Panc1 (cell line): ENCODE measurements around the gene SGCE.

Experiments
- POLR2AphosphoS5 ChIP-seq: IDR thresholded peaks from 2 replicates; pipeline ENCODE4 v1.6.1; 2012; ENCODE audit warnings: mild to moderate bottlenecking, low read depth, low read length, moderate library complexity
- SIN3A ChIP-seq: IDR thresholded peaks from 2 replicates; pipeline ENCODE4 v1.6.1; 2012; ENCODE audit warnings: low read depth, mild to moderate bottlenecking, low read length, moderate library complexity, borderline replicate concordance; ENCODE audit not compliant: insufficient read depth
- TCF7L2 ChIP-seq: IDR thresholded peaks from 2 replicates; pipeline ENCODE4 v1.6.1; 2011; ENCODE audit warnings: mild to moderate bottlenecking, low read depth, low read length, inconsistent platforms
- TF ChIP-seq, protein P1 (sequence below): fragments of 450-650 bp; IDR thresholded peaks from 2 replicates; pipeline ENCODE4 v1.5.1; 2017; ENCODE audit warnings: mild to moderate bottlenecking
- TF ChIP-seq, protein P2 (sequence below), 2 experiments: IDR thresholded peaks; 2 replicates each; pipeline ENCODE4 v1.6.1; 2011 to 2012; ENCODE audit warnings: low read depth in 2 of 2, control low read depth in 1 of 2, low read length in 1 of 2, mild to moderate bottlenecking in 1 of 2, moderate library complexity in 1 of 2; ENCODE audit not compliant: insufficient read depth in 1 of 2

DNA sequence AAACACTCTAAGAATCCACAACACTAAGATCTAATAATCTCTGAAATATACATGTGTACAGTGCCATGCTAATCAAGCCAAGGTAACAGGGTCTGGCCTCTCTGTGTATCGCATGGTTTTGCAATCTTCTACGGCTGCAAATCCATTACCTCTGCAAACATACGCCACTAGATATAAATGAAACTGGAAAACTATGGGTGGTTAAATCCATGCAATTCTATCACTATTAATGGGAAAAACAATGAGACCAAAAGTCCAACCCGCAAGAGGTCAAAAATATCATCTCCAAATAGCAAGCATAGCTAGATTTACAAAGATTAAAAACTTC, 23.0 kb downstream of the SGCE start:
- TF ChIP-seq, protein P1, sequence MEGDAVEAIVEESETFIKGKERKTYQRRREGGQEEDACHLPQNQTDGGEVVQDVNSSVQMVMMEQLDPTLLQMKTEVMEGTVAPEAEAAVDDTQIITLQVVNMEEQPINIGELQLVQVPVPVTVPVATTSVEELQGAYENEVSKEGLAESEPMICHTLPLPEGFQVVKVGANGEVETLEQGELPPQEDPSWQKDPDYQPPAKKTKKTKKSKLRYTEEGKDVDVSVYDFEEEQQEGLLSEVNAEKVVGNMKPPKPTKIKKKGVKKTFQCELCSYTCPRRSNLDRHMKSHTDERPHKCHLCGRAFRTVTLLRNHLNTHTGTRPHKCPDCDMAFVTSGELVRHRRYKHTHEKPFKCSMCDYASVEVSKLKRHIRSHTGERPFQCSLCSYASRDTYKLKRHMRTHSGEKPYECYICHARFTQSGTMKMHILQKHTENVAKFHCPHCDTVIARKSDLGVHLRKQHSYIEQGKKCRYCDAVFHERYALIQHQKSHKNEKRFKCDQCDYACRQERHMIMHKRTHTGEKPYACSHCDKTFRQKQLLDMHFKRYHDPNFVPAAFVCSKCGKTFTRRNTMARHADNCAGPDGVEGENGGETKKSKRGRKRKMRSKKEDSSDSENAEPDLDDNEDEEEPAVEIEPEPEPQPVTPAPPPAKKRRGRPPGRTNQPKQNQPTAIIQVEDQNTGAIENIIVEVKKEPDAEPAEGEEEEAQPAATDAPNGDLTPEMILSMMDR, result no peak
- TF ChIP-seq POLR2AphosphoS5 (no peak), TCF7L2 (no peak), SIN3A (no peak)
- TF ChIP-seq, protein P2, sequence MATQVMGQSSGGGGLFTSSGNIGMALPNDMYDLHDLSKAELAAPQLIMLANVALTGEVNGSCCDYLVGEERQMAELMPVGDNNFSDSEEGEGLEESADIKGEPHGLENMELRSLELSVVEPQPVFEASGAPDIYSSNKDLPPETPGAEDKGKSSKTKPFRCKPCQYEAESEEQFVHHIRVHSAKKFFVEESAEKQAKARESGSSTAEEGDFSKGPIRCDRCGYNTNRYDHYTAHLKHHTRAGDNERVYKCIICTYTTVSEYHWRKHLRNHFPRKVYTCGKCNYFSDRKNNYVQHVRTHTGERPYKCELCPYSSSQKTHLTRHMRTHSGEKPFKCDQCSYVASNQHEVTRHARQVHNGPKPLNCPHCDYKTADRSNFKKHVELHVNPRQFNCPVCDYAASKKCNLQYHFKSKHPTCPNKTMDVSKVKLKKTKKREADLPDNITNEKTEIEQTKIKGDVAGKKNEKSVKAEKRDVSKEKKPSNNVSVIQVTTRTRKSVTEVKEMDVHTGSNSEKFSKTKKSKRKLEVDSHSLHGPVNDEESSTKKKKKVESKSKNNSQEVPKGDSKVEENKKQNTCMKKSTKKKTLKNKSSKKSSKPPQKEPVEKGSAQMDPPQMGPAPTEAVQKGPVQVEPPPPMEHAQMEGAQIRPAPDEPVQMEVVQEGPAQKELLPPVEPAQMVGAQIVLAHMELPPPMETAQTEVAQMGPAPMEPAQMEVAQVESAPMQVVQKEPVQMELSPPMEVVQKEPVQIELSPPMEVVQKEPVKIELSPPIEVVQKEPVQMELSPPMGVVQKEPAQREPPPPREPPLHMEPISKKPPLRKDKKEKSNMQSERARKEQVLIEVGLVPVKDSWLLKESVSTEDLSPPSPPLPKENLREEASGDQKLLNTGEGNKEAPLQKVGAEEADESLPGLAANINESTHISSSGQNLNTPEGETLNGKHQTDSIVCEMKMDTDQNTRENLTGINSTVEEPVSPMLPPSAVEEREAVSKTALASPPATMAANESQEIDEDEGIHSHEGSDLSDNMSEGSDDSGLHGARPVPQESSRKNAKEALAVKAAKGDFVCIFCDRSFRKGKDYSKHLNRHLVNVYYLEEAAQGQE (IDR thresholded peaks at IDR 0.05; ENCODE audit: insufficient read depth in 1 of 2, low read depth in 2 of 2, low read length in 1 of 2), result no peak
